ENCODE data around the gene TMEM181. TPM values are rescaled to one million over a fixed set of nuclear protein-coding genes. Genes with fewer than 3 reads are reported as not detected.

The TMEM181 gene
- total and polyA plus RNA-seq, 2 of the 13 experiments (the other 11 are each of a cell fraction or from before 2014, with no cell fraction given), result 59.1 to 108 TPM

GRCh38 chr6:158559338-158559894 is 475 bp upstream of the TMEM181 start (continued):
- TF ChIP-seq PPARG (CRISPR knock-in tag; conservative IDR thresholded peaks at IDR 0.05) (0 out of 2 replicates have a peak, but pooled peaks have one; percentile 49), JUN (CRISPR knock-in tag; IDR thresholded peaks at IDR 0.05) (0 out of 2 replicates have a peak, but pooled peaks have one; percentile 54), ZNF605 (CRISPR knock-in tag; IDR thresholded peaks at IDR 0.05) (0 out of 2 replicates have a peak, but pooled peaks have one; percentile 40), ZNF30 (CRISPR knock-in tag; IDR thresholded peaks at IDR 0.05) (no peak), JUND (CRISPR knock-in tag; IDR thresholded peaks at IDR 0.05) (no peak), ZNF543 (CRISPR knock-in tag; IDR thresholded peaks at IDR 0.05) (peak; percentile 63; the same call in 1 of the 2 replicates), ZBTB33 (CRISPR knock-in tag; IDR thresholded peaks at IDR 0.05) (peak; percentile 57; the same call in 1 of the 2 replicates), ZNF709 (CRISPR knock-in tag; IDR thresholded peaks at IDR 0.05) (0 out of 2 replicates have a peak, but pooled peaks have one; percentile 50), ZNF558 (CRISPR knock-in tag; IDR thresholded peaks at IDR 0.05; ENCODE audit: borderline replicate concordance) (0 out of 2 replicates have a peak, but pooled peaks have one; percentile 16), UBTF (CRISPR knock-in tag; IDR thresholded peaks at IDR 0.05) (no peak), ZNF781 (CRISPR knock-in tag; IDR thresholded peaks at IDR 0.05; ENCODE audit: borderline replicate concordance, not compliant biosample characterization) (no peak), NFATC3 (CRISPR knock-in tag; IDR thresholded peaks at IDR 0.05) (no peak; the same call in 1 of the 2 replicates), GTF3A (CRISPR knock-in tag; conservative IDR thresholded peaks at IDR 0.05) (0 out of 2 replicates have a peak, but pooled peaks have one; percentile 80), TBX2 (CRISPR knock-in tag; IDR thresholded peaks at IDR 0.05; ENCODE audit: borderline replicate concordance) (no peak), EHMT2 (IDR thresholded peaks at IDR 0.05; ENCODE audit: borderline replicate concordance, low read depth, low read length) (no peak), KLF13 (CRISPR knock-in tag; IDR thresholded peaks at IDR 0.05) (no peak)
- TF ChIP-seq, protein P1, sequence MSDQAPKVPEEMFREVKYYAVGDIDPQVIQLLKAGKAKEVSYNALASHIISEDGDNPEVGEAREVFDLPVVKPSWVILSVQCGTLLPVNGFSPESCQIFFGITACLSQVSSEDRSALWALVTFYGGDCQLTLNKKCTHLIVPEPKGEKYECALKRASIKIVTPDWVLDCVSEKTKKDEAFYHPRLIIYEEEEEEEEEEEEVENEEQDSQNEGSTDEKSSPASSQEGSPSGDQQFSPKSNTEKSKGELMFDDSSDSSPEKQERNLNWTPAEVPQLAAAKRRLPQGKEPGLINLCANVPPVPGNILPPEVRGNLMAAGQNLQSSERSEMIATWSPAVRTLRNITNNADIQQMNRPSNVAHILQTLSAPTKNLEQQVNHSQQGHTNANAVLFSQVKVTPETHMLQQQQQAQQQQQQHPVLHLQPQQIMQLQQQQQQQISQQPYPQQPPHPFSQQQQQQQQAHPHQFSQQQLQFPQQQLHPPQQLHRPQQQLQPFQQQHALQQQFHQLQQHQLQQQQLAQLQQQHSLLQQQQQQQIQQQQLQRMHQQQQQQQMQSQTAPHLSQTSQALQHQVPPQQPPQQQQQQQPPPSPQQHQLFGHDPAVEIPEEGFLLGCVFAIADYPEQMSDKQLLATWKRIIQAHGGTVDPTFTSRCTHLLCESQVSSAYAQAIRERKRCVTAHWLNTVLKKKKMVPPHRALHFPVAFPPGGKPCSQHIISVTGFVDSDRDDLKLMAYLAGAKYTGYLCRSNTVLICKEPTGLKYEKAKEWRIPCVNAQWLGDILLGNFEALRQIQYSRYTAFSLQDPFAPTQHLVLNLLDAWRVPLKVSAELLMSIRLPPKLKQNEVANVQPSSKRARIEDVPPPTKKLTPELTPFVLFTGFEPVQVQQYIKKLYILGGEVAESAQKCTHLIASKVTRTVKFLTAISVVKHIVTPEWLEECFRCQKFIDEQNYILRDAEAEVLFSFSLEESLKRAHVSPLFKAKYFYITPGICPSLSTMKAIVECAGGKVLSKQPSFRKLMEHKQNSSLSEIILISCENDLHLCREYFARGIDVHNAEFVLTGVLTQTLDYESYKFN (CRISPR knock-in tag; conservative IDR thresholded peaks at IDR 0.05), result 0 out of 2 replicates have a peak, but pooled peaks have one; percentile 15

Data from HepG2 (cell line).